CD14-positive monocyte (primary cell): Measurements from ENCODE around the gene HCAR3. TPM values are rescaled to one million over a fixed set of nuclear protein-coding genes. Genes with fewer than 3 reads are reported as not detected.

Experiments used
- DNase-seq, 3 donors: peaks; one replicate each; pipeline ENCODE4 v3.0.0-alpha.2; 2011 to 2022
- H2AFZ ChIP-seq: 2 replicates; pipeline ENCODE4 v1.6.0; 2012; ENCODE audit warnings: mild to moderate bottlenecking, low read depth, low read length, inconsistent platforms; ENCODE audit not compliant: insufficient read depth, poor library complexity, severe bottlenecking
- H3K27ac ChIP-seq, 2 donors: 1 replicate in 1 of 2; 2 replicates in 1 of 2; pipeline ENCODE4 v1.5.1; 2012 to 2013; ENCODE audit warnings: low read length in 2 of 2, control low read depth in 1 of 2, inconsistent platforms in 1 of 2, low read depth in 1 of 2, mild to moderate bottlenecking in 1 of 2
- H3K27me3 ChIP-seq, 2 donors: one replicate each; pipeline versions ENCODE4 v1.6.0 to v1.6.1; 2011 to 2013; ENCODE audit warnings: low read length in 2 of 2; ENCODE audit not compliant: control insufficient read depth in 2 of 2, insufficient read depth in 2 of 2
- H3K36me3 ChIP-seq, 2 donors: replicated peaks in 1 of 2; 1 replicate in 1 of 2; 2 replicates in 1 of 2; pipeline versions ENCODE4 v1.5.1 to v1.6.1; 2012 to 2013; ENCODE audit warnings: low read length in 2 of 2, control low read depth in 1 of 2, inconsistent platforms in 1 of 2, mild to moderate bottlenecking in 1 of 2; ENCODE audit not compliant: insufficient read depth in 2 of 2, control insufficient read depth in 1 of 2
- H3K4me1 ChIP-seq, 2 donors: 1 replicate in 1 of 2; 2 replicates in 1 of 2; pipeline versions ENCODE4 v1.5.1 to v1.6.1; 2012 to 2013; ENCODE audit warnings: low read length in 2 of 2, control low read depth in 1 of 2, inconsistent platforms in 1 of 2, mild to moderate bottlenecking in 1 of 2, moderate library complexity in 1 of 2; ENCODE audit not compliant: insufficient read depth in 2 of 2, control insufficient read depth in 1 of 2
- H3K4me2 ChIP-seq: replicated peaks from 2 replicates; pipeline ENCODE3; 2012; ENCODE audit warnings: low read length, moderate library complexity, mild to moderate bottlenecking; ENCODE audit not compliant: poor library complexity, severe bottlenecking; ENCODE audit errors: extremely low read depth
- H3K4me3 ChIP-seq, 3 experiments: fragments of 200-600 bp in 1 of 3; sonication (generic) in 1 of 3; replicated peaks in 1 of 3; 1 replicate in 2 of 3; 2 replicates in 1 of 3; pipeline ENCODE4 v1.5.1; 2011 to 2013; ENCODE audit warnings: low read length in 3 of 3, mild to moderate bottlenecking in 3 of 3, control low read depth in 2 of 3, low read depth in 2 of 3, inconsistent platforms in 1 of 3, moderate library complexity in 1 of 3
- H3K79me2 ChIP-seq: 2 replicates; pipeline ENCODE4 v1.6.0; 2012; ENCODE audit warnings: mild to moderate bottlenecking, control low read depth, inconsistent platforms, low read length, moderate library complexity; ENCODE audit not compliant: insufficient read depth
- H3K9ac ChIP-seq: 2 replicates; pipeline ENCODE4 v1.6.0; 2017; ENCODE audit warnings: low read length, mild to moderate bottlenecking; ENCODE audit not compliant: insufficient read depth, poor library complexity, severe bottlenecking
- H3K9me3 ChIP-seq, 2 donors: replicated peaks in 1 of 2; 1 replicate in 1 of 2; 2 replicates in 1 of 2; pipeline versions ENCODE4 v1.5.1 to v1.6.1; 2012 to 2013; ENCODE audit warnings: low read length in 2 of 2, control low read depth in 1 of 2; ENCODE audit not compliant: control insufficient read depth in 1 of 2, insufficient read depth in 1 of 2
- H4K20me1 ChIP-seq: 2 replicates; pipeline ENCODE4 v1.6.0; 2012; ENCODE audit warnings: mild to moderate bottlenecking, low read length, control low read depth, moderate library complexity; ENCODE audit not compliant: insufficient read depth
- H3K27ac Mint-ChIP-seq, 7 donors: one replicate each; pipeline ENCODE4 v1.8.0; 2020; ENCODE audit warnings: mild to moderate bottlenecking in 7 of 7, mixed read lengths in 7 of 7, moderate library complexity in 6 of 7, inconsistent platforms in 2 of 7
- H3K27me3 Mint-ChIP-seq, 3 donors: one replicate each; pipeline ENCODE4 v1.8.0; 2021 to 2022; ENCODE audit warnings: low read depth in 3 of 3, mild to moderate bottlenecking in 3 of 3, mixed read lengths in 3 of 3, moderate library complexity in 3 of 3, inconsistent platforms in 1 of 3
- H3K36me3 Mint-ChIP-seq, 2 donors: one replicate each; pipeline ENCODE4 v1.8.0; 2020; ENCODE audit warnings: mixed read lengths in 2 of 2, inconsistent platforms in 1 of 2, mild to moderate bottlenecking in 1 of 2
- H3K4me1 Mint-ChIP-seq: one replicate; pipeline ENCODE4 v1.8.0; 2020; ENCODE audit warnings: mild to moderate bottlenecking, mixed read lengths
- H3K4me3 Mint-ChIP-seq, 2 donors: one replicate each; pipeline ENCODE4 v1.8.0; 2020; ENCODE audit warnings: mild to moderate bottlenecking in 2 of 2, mixed read lengths in 2 of 2, moderate library complexity in 1 of 2
- H3K9me3 Mint-ChIP-seq, 7 donors: one replicate each; pipeline ENCODE4 v1.8.0; 2020 to 2022; ENCODE audit warnings: mixed read lengths in 7 of 7, mild to moderate bottlenecking in 6 of 7, moderate library complexity in 6 of 7, inconsistent platforms in 2 of 7
- WGBS: methylation state at CpG from one replicate; pipeline ENCODE4 v1.1.5; 2013; ENCODE audit warnings: missing lambda C conversion rate; ENCODE audit not compliant: insufficient coverage; 5-methylcytosine and 5-hydroxymethylcytosine counted together
- intact Hi-C, 2 donors: fragments of 100-400 bp; cut with micrococcal nuclease; formaldehyde crosslinking; loops; one replicate each; pipeline versions ENCODE4 v1.15.0 to v1.15.1; 2023
- polyA plus RNA-seq, 3 donors: library from polyadenylated mRNA; depleted of rRNA in 1 of 3; unstranded in 2 of 3; stranded (reverse) in 1 of 3; fragments of 300-500 nt in 2 of 3; fragments of >200 nt in 1 of 3; fragmentation: Illumina TruSeq in 2 of 3; gene quantifications; 1 replicate in 2 of 3; 2 replicates in 1 of 3; pipeline ENCODE4 v1.2.3, GENCODE V29; 2012 to 2021
- TF ChIP-seq, protein P1 (sequence below): fragments of 200-600 bp; IDR thresholded peaks from one replicate; pipeline ENCODE4 v1.8.0; 2022; ENCODE audit warnings: antibody characterized with exemption, mild to moderate bottlenecking

Gene HCAR3
- polyA plus RNA-seq, 3 donors: 14.4 to 65.3 (median 23.7) TPM

DNA sequence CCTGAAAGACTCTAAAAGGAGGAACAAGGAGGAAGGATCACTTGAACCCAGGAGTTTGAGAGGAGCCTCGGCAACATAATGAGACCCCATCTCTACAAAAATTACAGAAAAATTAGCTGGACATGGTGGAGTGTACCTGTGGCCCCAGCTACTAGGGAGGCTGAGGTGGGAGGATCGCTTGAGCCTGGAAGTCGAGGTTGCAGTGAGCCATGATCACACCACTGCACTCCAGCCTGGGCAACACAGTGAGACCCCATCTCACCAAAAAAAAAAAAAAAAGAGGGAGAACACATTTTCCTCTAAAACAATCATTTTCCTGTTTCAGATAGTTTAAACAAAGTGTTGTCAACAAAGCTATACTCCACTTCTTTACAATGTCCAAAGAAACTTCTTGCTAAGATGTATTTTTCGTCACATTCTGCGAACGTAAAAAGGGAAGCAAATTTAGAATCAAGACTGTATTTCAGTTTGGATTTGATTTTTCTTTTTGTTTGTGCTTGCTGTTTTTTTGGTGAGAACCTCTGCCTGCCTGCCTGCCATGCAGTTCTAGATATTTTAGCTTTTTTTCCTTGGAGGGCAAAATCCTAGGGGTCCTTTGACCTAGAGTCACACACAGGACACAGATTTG, 9.0 kb upstream of the HCAR3 start:
- H3K9me3 ChIP-seq: no peaks in the 10 kb centered on the region
- H3K27me3 ChIP-seq: peaks cover 0 to 3% of the 10 kb centered on the region in 2 donors
- H3K27ac ChIP-seq: peak overlapping the region; percentile 48 to 79
- Mint-ChIP-seq H3K4me3 (peak overlapping the region; percentile 54 to 85), H3K36me3 (peaks cover 0 to 3% of the 10 kb centered on the region in 2 donors), H3K27me3 (peaks cover 0 to 5% (median 4%) of the 10 kb centered on the region in 3 donors), H3K9me3 (peaks cover 0 to 1% (median 0%) of the 10 kb centered on the region in 7 donors), H3K4me1 (peaks cover 40% of the 10 kb centered on the region), H3K27ac (peak overlapping the region; percentile 89 to 97 (median 92))
- no peaks in the 10 kb centered on the region for H3K36me3 ChIP-seq
- peak overlapping the region in 2 of 3 experiments; percentile 10 to 60 for H3K4me3 ChIP-seq
- peak overlapping the region; percentile 34 for H3K9ac ChIP-seq
- no peaks in the 10 kb centered on the region for H4K20me1 ChIP-seq
- H3K4me1 ChIP-seq: peaks cover 48 to 50% of the 10 kb centered on the region in 2 donors
- no CpG with 5 or more reads among the region's 6 CpGs for WGBS
- DNase-seq: no peak
- H3K4me2 ChIP-seq: peak overlapping the region; percentile 64
- H3K79me2 ChIP-seq: no peaks in the 10 kb centered on the region
- TF ChIP-seq, protein P1, sequence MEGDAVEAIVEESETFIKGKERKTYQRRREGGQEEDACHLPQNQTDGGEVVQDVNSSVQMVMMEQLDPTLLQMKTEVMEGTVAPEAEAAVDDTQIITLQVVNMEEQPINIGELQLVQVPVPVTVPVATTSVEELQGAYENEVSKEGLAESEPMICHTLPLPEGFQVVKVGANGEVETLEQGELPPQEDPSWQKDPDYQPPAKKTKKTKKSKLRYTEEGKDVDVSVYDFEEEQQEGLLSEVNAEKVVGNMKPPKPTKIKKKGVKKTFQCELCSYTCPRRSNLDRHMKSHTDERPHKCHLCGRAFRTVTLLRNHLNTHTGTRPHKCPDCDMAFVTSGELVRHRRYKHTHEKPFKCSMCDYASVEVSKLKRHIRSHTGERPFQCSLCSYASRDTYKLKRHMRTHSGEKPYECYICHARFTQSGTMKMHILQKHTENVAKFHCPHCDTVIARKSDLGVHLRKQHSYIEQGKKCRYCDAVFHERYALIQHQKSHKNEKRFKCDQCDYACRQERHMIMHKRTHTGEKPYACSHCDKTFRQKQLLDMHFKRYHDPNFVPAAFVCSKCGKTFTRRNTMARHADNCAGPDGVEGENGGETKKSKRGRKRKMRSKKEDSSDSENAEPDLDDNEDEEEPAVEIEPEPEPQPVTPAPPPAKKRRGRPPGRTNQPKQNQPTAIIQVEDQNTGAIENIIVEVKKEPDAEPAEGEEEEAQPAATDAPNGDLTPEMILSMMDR: no peak
- no peak overlapping the region for H2AFZ ChIP-seq
- intact Hi-C loops: loop anchor here in 1 of 2 donors (2.0 kb wide), 1 partner anchor 17 kb away; no protein-coding TSS in a partner anchor

DNA sequence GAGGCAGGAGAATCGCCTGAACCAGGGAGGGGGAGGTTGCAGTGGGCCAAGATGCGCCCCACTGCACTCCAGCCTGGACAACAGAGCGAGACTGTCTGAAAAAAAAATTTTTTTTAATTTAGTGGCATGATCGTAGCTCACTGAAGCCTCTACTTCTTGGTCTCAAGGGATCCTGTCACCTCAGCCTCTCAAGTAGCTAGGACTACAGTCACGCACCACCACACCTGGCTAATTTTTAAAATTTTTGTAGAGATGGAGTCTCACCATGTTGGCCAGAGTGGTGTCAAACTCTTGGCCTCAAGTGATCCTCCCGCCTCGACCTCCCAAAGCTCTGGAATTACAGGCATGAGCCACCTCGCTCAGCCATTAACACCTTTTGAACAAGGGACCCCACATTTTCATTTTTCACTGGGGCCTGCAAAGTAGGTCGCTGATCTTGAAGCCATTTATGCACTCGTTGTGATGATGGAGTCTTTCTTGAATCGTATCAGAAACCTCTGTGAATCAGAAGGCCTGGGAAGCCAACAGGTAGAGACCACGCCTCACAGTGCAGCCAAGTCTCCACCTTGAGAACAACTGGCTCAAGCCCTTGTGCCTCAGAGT, 8.1 kb upstream of the HCAR3 start:
- Histone ChIP-seq H3K4me3 (no peak overlapping the region), H3K79me2 (no peaks in the 10 kb centered on the region), H3K27ac (no peak overlapping the region), H3K4me1 (peaks cover 55 to 57% of the 10 kb centered on the region in 2 donors), H3K4me2 (no peak overlapping the region), H3K36me3 (no peaks in the 10 kb centered on the region), H2AFZ (no peak overlapping the region), H3K9me3 (no peaks in the 10 kb centered on the region), H3K27me3 (peaks cover 0 to 3% of the 10 kb centered on the region in 2 donors), H4K20me1 (no peaks in the 10 kb centered on the region), H3K9ac (no peak overlapping the region)
- Mint-ChIP-seq H3K4me3 (no peak overlapping the region), H3K36me3 (peaks cover 0 to 3% of the 10 kb centered on the region in 2 donors), H3K27ac (peak overlapping the region in 2 of 7 donors; percentile 16 to 89), H3K9me3 (peaks cover 0 to 1% (median 0%) of the 10 kb centered on the region in 7 donors), H3K27me3 (peaks cover 0 to 5% (median 0%) of the 10 kb centered on the region in 3 donors), H3K4me1 (peaks cover 47% of the 10 kb centered on the region)
- TF ChIP-seq, protein P1: no peak
- no peak for DNase-seq
- intact Hi-C loops: no loop called here
- WGBS: 100% methylated on average over 7 of the region's 12 CpGs
